Heart left ventricle (tissue), 16 donors: ENCODE data around the gene CHTF18. TPM values are rescaled to one million over a fixed set of nuclear protein-coding genes. Genes with fewer than 3 reads are reported as not detected.
"Not testable (repeated sequence)": the region's sequence is repeated elsewhere in the genome, so short reads cannot be mapped to it uniquely, and the experiment has no call there.

Source experiments
- ATAC-seq, 4 donors: fragments of 200-7000 bp; cut with Tn5 transposase; one replicate each; pipeline ENCODE4 v1.9.1; 2020 to 2022; ENCODE audit warnings: moderate library complexity in 4 of 4, mild to moderate bottlenecking in 3 of 4, moderate number of reproducible peaks in 1 of 4
- DNase-seq, 5 donors: peaks; one replicate each; pipeline ENCODE4 v3.0.0-alpha.2; 2020
- H3K27ac ChIP-seq, 12 donors: fragments of 200-600 bp; sonication (generic) in 4 of 12; one replicate each; pipeline versions ENCODE4 v1.5.0 to v1.8.0; 2016 to 2022; ENCODE audit warnings: mild to moderate bottlenecking in 2 of 12
- H3K27me3 ChIP-seq, 9 donors: fragments of 200-600 bp; sonication (generic) in 2 of 9; one replicate each; pipeline versions ENCODE4 v1.5.1 to v1.8.0; 2016 to 2022; ENCODE audit warnings: mild to moderate bottlenecking in 3 of 9
- H3K36me3 ChIP-seq, 9 donors: fragments of 200-600 bp; sonication (generic) in 2 of 9; one replicate each; pipeline versions ENCODE4 v1.5.0 to v1.8.0; 2018 to 2022; ENCODE audit warnings: mild to moderate bottlenecking in 2 of 9
- H3K4me1 ChIP-seq, 12 donors: fragments of 200-600 bp; sonication (generic) in 4 of 12; one replicate each; pipeline versions ENCODE4 v1.5.0 to v1.8.0; 2016 to 2022; ENCODE audit warnings: mild to moderate bottlenecking in 3 of 12
- H3K4me3 ChIP-seq, 12 donors: fragments of 200-600 bp; sonication (generic) in 4 of 12; one replicate each; pipeline versions ENCODE4 v1.5.0 to v1.8.0; 2017 to 2022; ENCODE audit warnings: mild to moderate bottlenecking in 9 of 12, moderate library complexity in 4 of 12
- H3K9me3 ChIP-seq, 12 donors: fragments of 200-600 bp; sonication (generic) in 4 of 12; one replicate each; pipeline versions ENCODE4 v1.5.0 to v1.8.0; 2016 to 2022; ENCODE audit warnings: mild to moderate bottlenecking in 1 of 12
- POLR2A ChIP-seq, 2 donors: fragments of 450-650 bp; IDR thresholded peaks; one replicate each; pipeline ENCODE4 v1.6.1; 2017; ENCODE audit warnings: antibody characterized with exemption in 2 of 2, mild to moderate bottlenecking in 2 of 2, moderate library complexity in 2 of 2
- WGBS, 4 donors: extraction: QIAGEN DNeasy Blood & Tissue Kit in 2 of 4; methylation state at CpG; one replicate each; pipeline versions ENCODE4 v1.1.5 to v1.1.7; 2013 to 2018; 5-methylcytosine and 5-hydroxymethylcytosine counted together
- intact Hi-C, 10 donors: fragments of 100-400 bp; cut with DNase I; formaldehyde crosslinking; loops; one replicate each; pipeline versions ENCODE4 v1.11.1 to v1.14.2; 2022
- polyA plus RNA-seq, 2 donors: library from polyadenylated mRNA; stranded (reverse); fragments of 200-250 nt; gene quantifications; one replicate each; pipeline ENCODE4 v1.2.3, GENCODE V29; 2013
- total RNA-seq, 9 donors: library from RNA; depleted of rRNA in 2 of 9; stranded (reverse); fragments of >200 nt in 2 of 9; fragmentation: NEBNext Ultra II Directional in 3 of 9; extraction: Animal tissue kit (Norgen Biotek cat#: 25700) in 3 of 9; gene quantifications; one replicate each; pipeline versions ENCODE4 v1.1.0 to v1.2.4, GENCODE V29; 2016 to 2023
- TF ChIP-seq, protein P1 (sequence below), 12 donors: fragments of 200-600 bp; sonication (generic) in 4 of 12; IDR thresholded peaks; one replicate each; pipeline versions ENCODE4 v1.5.0 to v1.8.0; 2018 to 2022; ENCODE audit warnings: antibody characterized with exemption in 12 of 12, mild to moderate bottlenecking in 5 of 12
- donor health status: ischemic (EF 13 %, LVEDD 7.1; RV severe dilation, severe dysfunction).
- donor health status: healthy with polysubstance abuse.
- donor health status: DM: no; HTN: yes; CAD: no.
- donor health status: DM: no; HTN: no; CAD: no.
- donor health status: ischemic (EF 25% LVEDD 6.9; RV normal size, moderate dysfunction).
- donor health status: ischemic (EF 25% LVEDD 5.7; RV mildly dilated, moderate dysfunction).
- donor health status: healthy.
- donor health status: DM: yes; HTN: yes; CAD: no.
- donor health status: ischemic (EF 35%, LVEDD 5.7; RV mildly dilated, moderate dysfunction).
- donor health status: nonischemic (EF 11% LVEDD 7.7; RV severe dilation, severe dysfunction).
- donor health status: DM: yes; HTN: yes; CAD: no.
- donor health status: PGD.
- donor health status: ischemic (EF 29% LVEDD 5.4; RV normal size, mild dysfunction).
- donor health status: nonischemic (EF 23%, LVEDD 6.1; RV moderate dilation, normal function).

Gene CHTF18
- total and polyA plus RNA-seq, 11 donors, result 0.83 to 15.0 (median 3.9) TPM

DNA sequence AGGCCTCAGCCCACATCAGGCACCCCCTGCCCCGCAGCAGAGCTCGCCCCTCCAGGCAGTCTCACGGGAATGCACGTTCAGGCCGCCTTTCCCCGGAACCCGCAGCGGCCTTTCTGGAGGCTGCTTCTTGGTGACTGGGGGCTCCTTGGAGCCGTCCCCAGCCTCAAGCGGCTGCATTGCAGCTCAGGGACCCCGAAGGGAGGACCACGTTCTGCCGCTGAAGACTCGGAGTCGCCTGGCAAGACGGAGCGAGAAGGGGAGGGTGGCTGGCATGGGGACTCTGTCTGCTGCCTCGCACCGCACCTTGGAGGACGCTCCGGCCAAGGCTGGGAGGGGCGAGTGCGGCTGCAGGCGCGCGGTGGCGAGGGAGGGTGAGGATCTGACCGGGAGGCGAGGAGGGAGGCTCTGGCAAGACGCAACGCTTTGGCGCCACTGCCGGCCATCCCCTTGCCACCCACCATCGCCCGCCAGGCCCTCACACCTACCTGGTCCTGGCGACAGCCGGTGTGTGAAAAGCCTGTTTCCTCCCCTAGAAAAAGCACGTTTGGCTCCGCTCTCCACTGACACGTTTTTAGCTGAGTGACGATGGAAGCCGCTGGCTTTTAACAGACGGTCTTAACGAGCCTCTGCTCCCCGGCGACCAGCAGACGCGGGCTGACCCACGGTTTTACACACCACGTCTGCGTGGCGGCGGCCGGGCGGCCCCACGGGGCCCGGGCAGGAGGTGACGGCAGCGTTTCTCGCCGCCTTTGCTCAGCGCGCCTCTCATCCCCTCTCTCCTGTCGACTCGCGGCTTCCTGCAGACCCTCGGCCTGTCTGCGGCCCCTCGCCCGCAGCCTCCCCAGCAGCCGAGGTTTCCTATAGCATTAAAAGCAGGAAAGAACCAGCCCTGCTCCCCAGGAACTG, 28.8 kb downstream of the CHTF18 start:
- peaks cover 0 to 5% (median 0%) of the 10 kb centered on the region in 12 donors for H3K9me3 ChIP-seq
- 33 to 70% (median 57%) methylated on average over 49 to 71 of the region's 71 CpGs for WGBS, 4 donors
- no peaks in the 10 kb centered on the region for H3K36me3 ChIP-seq
- intact Hi-C loops, result loop anchor here in 2 of 10 donors (2.0 to 10.0 kb wide), 3 partner anchors 238 to 378 kb away; partner anchors contain the start of gene C1QTNF8 (in 1 of the 2)
- H3K4me3 ChIP-seq, result no peak overlapping the region
- no peak overlapping the region for H3K27ac ChIP-seq
- H3K4me1 ChIP-seq, result peaks cover 0 to 20% (median 0%) of the 10 kb centered on the region in 12 donors
- no peak for DNase-seq
- no peak for TF ChIP-seq POLR2A (IDR thresholded peaks at IDR 0.05)
- TF ChIP-seq, protein P1, sequence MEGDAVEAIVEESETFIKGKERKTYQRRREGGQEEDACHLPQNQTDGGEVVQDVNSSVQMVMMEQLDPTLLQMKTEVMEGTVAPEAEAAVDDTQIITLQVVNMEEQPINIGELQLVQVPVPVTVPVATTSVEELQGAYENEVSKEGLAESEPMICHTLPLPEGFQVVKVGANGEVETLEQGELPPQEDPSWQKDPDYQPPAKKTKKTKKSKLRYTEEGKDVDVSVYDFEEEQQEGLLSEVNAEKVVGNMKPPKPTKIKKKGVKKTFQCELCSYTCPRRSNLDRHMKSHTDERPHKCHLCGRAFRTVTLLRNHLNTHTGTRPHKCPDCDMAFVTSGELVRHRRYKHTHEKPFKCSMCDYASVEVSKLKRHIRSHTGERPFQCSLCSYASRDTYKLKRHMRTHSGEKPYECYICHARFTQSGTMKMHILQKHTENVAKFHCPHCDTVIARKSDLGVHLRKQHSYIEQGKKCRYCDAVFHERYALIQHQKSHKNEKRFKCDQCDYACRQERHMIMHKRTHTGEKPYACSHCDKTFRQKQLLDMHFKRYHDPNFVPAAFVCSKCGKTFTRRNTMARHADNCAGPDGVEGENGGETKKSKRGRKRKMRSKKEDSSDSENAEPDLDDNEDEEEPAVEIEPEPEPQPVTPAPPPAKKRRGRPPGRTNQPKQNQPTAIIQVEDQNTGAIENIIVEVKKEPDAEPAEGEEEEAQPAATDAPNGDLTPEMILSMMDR (IDR thresholded peaks at IDR 0.05), result no peak
- no peak for ATAC-seq
- peaks cover 13 to 82% (median 38%) of the 10 kb centered on the region in 9 donors for H3K27me3 ChIP-seq

DNA sequence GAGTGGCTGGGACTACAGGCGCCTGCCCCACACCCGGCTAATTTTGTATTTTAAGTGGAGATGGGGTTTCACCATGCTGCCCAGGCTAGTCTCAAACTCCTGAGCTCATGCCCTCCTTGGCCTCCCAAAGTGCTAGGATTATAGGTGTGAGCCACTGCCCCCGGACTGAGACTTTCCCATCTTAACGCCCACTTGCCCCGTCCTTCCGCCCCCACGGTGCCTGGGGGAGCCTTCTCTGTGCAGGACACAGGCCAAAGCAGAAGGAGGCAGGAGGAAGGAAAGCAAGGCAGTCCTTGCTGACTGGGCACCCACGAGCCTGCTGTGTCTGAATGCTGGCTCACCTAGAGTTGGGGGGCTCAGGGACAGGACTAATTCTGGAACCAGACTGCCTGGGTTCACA, 29.7 kb downstream of the CHTF18 start:
- 75 to 86% (median 76%) methylated on average over 8 of the region's 8 CpGs for WGBS, 4 donors
- no peak for ATAC-seq
- H3K4me3 ChIP-seq, result no peak overlapping the region
- no peak for TF ChIP-seq POLR2A (IDR thresholded peaks at IDR 0.05)
- peaks cover 12 to 81% (median 41%) of the 10 kb centered on the region in 9 donors for H3K27me3 ChIP-seq
- peaks cover 0 to 19% (median 0%) of the 10 kb centered on the region in 12 donors for H3K4me1 ChIP-seq
- no peaks in the 10 kb centered on the region for H3K36me3 ChIP-seq
- intact Hi-C loops, result loop anchor here in 1 of 10 donors (10.0 kb wide), 2 partner anchors 277 to 377 kb away; partner anchors contain the start of gene C1QTNF8
- DNase-seq, result no peak
- H3K9me3 ChIP-seq, result no peaks in the 10 kb centered on the region
- no peak overlapping the region for H3K27ac ChIP-seq

DNA sequence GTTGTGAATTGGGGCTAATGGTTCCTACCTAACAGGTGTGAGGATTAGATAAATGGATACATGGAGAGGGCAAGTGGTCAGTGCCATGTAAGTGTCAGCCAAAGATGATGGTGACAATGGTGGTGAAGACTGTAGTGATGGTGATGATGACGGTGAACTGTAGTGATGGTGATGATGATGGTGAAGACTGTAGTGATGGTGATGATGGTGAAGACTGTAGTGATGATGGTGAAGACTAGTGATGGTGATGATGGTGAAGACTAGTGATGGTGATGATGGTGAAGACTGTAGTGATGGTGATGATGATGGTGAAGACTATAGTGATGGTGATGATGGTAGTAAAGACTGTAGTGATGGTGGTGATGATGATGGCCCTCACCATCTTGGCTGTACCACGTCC, 30.2 kb downstream of the CHTF18 start:
- ATAC-seq, result peak in 1 of 4 donors; percentile 27
- peaks cover 8 to 81% (median 41%) of the 10 kb centered on the region in 9 donors for H3K27me3 ChIP-seq
- intact Hi-C loops, result loop anchor here in 1 of 10 donors (10.0 kb wide), 2 partner anchors 276 to 376 kb away; partner anchors contain the start of gene C1QTNF8

DNA sequence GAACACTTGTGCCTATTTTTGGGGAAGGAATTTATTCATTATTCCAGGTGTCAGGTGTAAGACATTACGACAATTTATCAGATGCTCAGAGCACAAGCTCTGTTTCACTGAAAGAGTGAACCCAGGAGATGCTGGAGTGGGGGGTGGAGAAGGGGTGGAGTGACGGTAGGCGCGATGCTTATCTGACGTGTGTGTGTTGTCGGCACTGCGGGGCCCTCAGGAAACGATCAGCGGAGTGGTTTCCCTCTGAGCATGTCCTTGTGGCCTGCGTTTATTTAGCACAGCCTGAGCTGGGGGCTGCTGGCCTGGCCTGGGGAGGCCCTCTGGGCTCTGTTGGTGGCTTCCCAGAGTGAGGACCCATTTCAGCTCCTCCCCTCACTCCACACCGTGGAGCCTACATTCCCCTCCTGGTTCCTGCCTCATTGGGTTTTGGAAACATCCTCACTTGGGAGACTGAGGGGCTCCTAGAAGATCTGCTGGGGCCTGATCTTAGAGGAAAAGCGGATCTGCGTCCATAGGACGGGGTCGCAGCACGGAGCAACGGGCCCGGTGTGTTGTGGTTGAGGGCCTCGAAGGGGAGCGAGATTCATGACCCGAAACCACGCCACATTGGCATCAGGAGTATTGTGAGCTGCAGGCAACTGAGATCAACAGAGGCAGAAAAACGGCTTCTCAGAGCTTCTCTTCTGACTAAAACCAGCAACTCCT, 31.1 kb downstream of the CHTF18 start:
- intact Hi-C loops, result loop anchor here in 2 of 10 donors (10.0 kb wide), 3 partner anchors 75 to 375 kb away; partner anchors contain the start of gene C1QTNF8 (in 1 of the 2)
- peaks cover 6 to 81% (median 34%) of the 10 kb centered on the region in 9 donors for H3K27me3 ChIP-seq
- peaks cover 0 to 9% (median 0%) of the 10 kb centered on the region in 12 donors for H3K4me1 ChIP-seq
- ATAC-seq (no peak), DNase-seq (no peak)
- TF ChIP-seq, protein P1 (IDR thresholded peaks at IDR 0.05), result no peak
- no peak for TF ChIP-seq POLR2A (IDR thresholded peaks at IDR 0.05)
- no peak overlapping the region for H3K4me3 ChIP-seq
- WGBS, 4 donors, result 47 to 63% (median 58%) methylated on average over 23 of the region's 23 CpGs
- no peaks in the 10 kb centered on the region for H3K9me3 ChIP-seq
- H3K27ac ChIP-seq, result no peak overlapping the region
- H3K36me3 ChIP-seq, result no peaks in the 10 kb centered on the region

More for the DNA sequence above, 30.2 kb downstream of the CHTF18 start:
- no peaks in the 10 kb centered on the region for H3K36me3 ChIP-seq
- H3K4me1 ChIP-seq, result peaks cover 0 to 14% (median 0%) of the 10 kb centered on the region in 12 donors
- DNase-seq, result no peak
- WGBS, 4 donors, result 64 to 93% (median 75%) methylated on average over 2 of the region's 2 CpGs
- H3K27ac ChIP-seq, result no peak overlapping the region
- TF ChIP-seq POLR2A (IDR thresholded peaks at IDR 0.05), result no peak
- TF ChIP-seq, protein P1 (IDR thresholded peaks at IDR 0.05), result no peak
- no peak overlapping the region for H3K4me3 ChIP-seq
- no peaks in the 10 kb centered on the region for H3K9me3 ChIP-seq

DNA sequence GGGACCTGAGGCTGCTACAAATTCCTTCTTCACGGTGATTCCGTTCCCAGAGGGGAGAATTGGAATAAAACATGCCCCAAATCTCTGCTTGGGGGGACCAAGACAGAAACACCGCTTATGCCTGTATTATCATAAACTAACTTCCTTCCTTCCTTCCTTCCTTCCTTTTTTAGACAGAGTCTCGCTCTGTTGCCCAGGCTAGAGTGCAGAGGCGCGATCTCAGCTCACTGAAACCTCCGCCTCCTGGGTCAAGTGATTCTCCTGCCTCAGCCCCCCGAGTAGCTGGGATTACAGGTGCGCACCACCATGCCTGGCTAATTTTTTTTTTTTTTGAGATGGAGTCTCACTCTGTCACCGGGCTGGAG, 31.6 kb downstream of the CHTF18 start:
- WGBS, 4 donors, result 47 to 67% (median 61%) methylated on average over 10 of the region's 10 CpGs
- not testable (repeated sequence) for H3K27ac ChIP-seq, H3K9me3 ChIP-seq, H3K4me3 ChIP-seq, H3K36me3 ChIP-seq, H3K4me1 ChIP-seq, ATAC-seq, DNase-seq
- intact Hi-C loops, result loop anchor here in 1 of 10 donors (10.0 kb wide), 1 partner anchor 75 kb away; no protein-coding TSS in a partner anchor
- peaks cover 11 to 81% (median 34%) of the 10 kb centered on the region in 9 donors for H3K27me3 ChIP-seq
